ENCODE results near the gene CDC40.

CDC40 gene

GRCh38 chr6:110180228-110181008, at the start of gene CDC40:
Gene CDC40, plus strand, starts transcription at chr6:110180427. Its CDS starts 18 bp downstream, at chr6:110180445.
- peak; percentile 67 for DNase-seq (ENCODE audit: low read depth, low spot score)

- peak; percentile 5 for DNase-seq (ENCODE audit: low read depth, low spot score)
These were observed 42.0 kb upstream of the CDC40 start for GRCh38 chr6:110137924-110138887.

DNA sequence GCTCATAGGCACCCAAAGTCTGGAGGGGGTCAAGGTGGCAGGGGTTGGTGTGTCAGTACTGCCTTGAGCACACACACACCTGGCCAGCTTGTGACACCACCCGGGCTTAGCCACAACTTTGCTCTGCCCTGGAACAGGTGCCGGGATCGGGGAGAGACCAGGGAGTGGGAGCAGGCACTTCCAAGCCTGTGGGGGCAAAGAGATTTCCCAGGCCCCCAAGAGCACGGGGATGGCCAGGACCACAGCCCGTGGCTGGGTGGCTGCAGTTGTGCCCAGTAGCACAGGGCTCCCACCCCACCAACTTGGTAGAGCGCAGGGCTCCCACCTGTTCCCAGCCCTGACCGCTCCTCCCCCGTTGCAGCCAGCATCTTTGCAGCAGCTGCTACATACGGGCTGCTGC, 41.2 kb upstream of the CDC40 start:
- no peak for DNase-seq (ENCODE audit: low read depth, low spot score)

DNA sequence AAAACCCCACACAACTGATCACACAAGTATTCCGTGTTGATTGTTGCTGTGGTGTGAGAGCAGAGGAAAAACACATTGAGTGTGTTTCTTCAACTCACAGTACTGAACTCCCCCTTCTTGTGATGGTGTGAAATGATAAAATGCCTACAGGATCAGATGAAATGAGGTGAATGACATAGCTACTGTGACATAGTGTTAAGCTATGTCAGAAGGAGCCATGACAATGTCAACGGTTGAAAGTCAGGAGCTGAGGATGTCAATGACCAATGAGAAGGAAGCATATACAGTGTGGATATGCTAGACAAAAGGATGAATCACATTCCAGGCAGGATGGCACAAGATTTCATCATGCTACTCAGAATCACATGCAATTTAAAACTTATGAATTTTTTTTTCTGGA, 39.6 kb upstream of the CDC40 start:
- DNase-seq (ENCODE audit: low read depth, low spot score) = no peak

DNA sequence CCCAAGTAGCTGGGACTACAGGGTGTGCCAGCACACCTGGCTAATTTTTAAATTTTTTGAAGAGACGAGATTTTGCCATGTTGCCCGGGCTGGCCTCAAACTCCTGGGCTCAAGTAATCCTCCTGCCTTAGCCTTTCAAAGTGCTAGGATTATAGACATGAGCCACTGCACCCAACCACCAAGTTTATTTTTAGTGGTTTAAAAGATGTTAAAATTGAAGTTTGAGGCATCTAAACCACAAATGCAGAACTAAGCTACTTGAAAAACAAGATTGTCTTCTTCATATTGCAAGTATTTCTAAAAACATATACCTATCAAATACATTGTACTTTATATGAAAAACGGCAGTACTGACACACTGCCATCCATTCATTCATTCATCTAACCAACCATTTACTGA, 32.4 kb upstream of the CDC40 start:
- DNase-seq (ENCODE audit: low read depth, low spot score) = no peak

- no peak for DNase-seq (ENCODE audit: low read depth, low spot score)
These were observed 21.7 kb upstream of the CDC40 start for GRCh38 chr6:110158479-110158878.

- no peak for DNase-seq (ENCODE audit: low read depth, low spot score)
These were observed 10.1 kb upstream of the CDC40 start for GRCh38 chr6:110170081-110170480.

DNA sequence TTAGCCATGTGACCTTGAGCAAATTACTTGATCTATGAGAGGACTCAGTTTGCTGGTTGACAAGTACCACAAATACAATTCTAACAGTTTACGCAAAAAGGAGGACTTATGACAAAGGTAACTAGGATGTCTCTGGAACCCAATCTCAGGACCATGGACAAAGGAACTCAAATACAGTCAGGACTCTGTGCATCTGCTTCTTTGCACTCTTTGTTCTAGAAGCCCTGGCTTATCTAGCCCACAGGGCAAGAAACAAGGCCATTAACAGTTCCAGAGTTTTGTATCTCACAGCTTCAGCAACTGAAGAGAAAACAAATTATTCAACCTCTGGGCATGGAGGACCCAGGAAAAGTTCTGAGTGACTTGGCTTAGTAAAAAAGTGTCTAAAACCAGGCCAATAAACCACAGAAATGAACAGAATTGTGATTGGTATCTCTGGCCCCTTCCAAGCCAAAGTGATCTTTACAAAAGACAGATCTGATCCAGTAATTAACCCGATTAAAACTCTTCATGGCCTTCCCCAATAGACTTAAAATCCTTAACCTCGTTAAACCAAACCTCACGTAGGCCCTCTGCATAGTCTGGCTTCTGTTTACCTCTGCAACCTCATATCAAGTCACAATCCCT, 6.6 kb upstream of the CDC40 start:
- peak; percentile 25 for DNase-seq (ENCODE audit: low read depth, low spot score)

- peak; percentile 59 for DNase-seq (ENCODE audit: low read depth, low spot score)
These were observed 1.4 kb upstream of the CDC40 start for GRCh38 chr6:110178626-110179405.

- peak; percentile 100 for DNase-seq (ENCODE audit: low read depth, low spot score)
These were observed 610 bp upstream of the CDC40 start, which contains the start of gene WASF1 for GRCh38 chr6:110179406-110180227. Gene WASF1, minus strand, starts transcription at chr6:110179670. Its CDS starts 52,069 bp downstream, at chr6:110127601.

GRCh38 chr6:110181131-110182030, 1.2 kb downstream of the CDC40 start:
- DNase-seq (ENCODE audit: low read depth, low spot score) = no peak

GRCh38 chr6:110183292-110183885, 3.2 kb downstream of the CDC40 start:
- DNase-seq (ENCODE audit: low read depth, low spot score) = no peak

- no peak for DNase-seq (ENCODE audit: low read depth, low spot score)
These were observed 5.7 kb downstream of the CDC40 start for GRCh38 chr6:110185879-110186278.

DNA sequence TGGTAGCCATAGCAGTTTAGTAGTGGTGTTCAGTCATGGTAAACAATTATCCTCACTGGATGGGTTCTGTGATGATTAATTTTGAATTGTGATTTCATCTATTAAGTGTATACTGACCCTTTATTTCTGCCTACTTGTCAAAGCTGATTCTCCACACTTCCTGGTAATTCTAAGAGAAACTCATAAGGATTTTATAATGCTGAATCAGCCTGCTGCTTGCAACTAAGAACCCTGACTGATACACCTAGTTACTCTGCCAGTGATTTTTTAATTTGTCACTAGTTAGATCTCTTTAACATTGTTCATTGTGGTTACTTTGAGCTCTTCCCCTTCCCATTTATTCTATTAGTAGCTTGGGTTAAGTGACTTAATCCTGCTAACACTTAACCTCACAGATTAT, 8.6 kb downstream of the CDC40 start:
- DNase-seq (ENCODE audit: low read depth, low spot score) = no peak

DNA sequence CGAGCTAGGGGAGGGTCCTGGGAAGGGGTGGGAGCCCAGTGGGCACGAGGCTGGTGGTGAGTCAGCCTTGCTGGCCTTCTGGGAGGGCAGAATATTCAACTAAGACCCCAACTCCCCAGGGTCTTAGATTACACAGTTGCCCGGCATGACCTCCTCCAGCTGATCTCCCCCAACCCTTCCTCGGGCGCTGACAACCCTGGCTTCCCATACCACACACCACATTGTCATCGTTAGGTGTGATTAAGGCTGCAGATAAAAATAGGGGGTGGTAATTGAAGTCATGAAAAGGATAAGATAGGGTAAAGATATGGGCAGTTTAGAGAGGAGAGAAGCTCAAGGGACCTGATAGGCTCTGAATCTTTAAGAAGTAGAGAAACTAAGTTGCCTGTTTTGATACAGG, 10.5 kb downstream of the CDC40 start:
- DNase-seq (ENCODE audit: low read depth, low spot score) = no peak

DNA sequence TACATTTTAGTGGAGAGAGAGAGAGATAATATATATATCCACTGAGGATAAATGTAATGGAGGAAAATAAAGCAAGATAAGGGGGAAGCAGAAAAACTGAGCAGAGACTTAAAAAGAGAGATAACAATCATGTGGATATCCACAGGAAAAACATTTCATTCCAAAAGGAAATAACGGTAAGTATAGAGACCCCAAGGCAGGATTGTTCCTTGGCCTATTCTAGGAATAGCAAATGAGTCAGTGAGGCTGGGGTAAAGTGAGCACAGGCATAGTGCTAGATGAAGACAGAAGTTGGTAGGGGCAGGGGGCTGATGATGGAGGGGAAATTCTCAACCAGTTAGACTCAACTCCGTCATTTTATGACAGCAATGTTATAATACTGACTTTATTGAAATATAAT, 11.2 kb downstream of the CDC40 start:
- DNase-seq (ENCODE audit: low read depth, low spot score) = no peak

- no peak for DNase-seq (ENCODE audit: low read depth, low spot score)
These were observed 15.4 kb downstream of the CDC40 start for GRCh38 chr6:110195639-110196038.

- DNase-seq (ENCODE audit: low read depth, low spot score) = no peak
These were observed 16.6 kb downstream of the CDC40 start for GRCh38 chr6:110196874-110197273.

DNA sequence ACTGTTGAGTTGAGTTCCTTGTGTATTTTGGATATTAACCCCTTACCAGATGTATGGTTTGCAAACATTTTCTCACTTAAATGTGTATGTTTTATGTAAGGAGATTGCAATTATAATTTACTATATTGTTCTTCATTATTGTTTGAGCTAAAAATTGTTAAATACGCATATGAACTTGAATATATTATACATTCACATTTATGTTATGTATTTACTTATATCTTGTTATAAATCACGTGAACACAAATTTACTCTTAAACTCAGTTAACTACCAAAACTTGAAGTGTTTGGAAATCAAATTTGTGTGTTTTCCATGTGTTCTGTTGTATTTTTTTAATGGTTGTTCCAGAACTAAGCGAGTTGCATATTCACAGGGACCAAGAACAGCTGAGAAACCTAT, 18.3 kb downstream of the CDC40 start:
- DNase-seq (ENCODE audit: low read depth, low spot score) = no peak

Data from ELF-1 (cell line).